Mucosa of stomach (tissue), 1 donor: Measurements from ENCODE around the gene ALK.

Experiments used
- H3K27me3 ChIP-seq: one replicate; pipeline ENCODE4 v1.7.0; 2013; ENCODE audit warnings: mild to moderate bottlenecking, low read length; ENCODE audit not compliant: control insufficient read depth, insufficient read depth
- H3K36me3 ChIP-seq: one replicate; pipeline ENCODE4 v1.7.0; 2013; ENCODE audit warnings: low read length; ENCODE audit not compliant: control insufficient read depth, insufficient read depth
- H3K4me1 ChIP-seq: one replicate; pipeline ENCODE4 v1.7.0; 2013; ENCODE audit warnings: mild to moderate bottlenecking, low read length; ENCODE audit not compliant: control insufficient read depth, insufficient read depth
- H3K4me3 ChIP-seq: one replicate; pipeline ENCODE4 v1.7.0; 2013; ENCODE audit warnings: low read length
- H3K9ac ChIP-seq: one replicate; pipeline ENCODE4 v1.7.0; 2013; ENCODE audit warnings: mild to moderate bottlenecking, low read length, moderate library complexity
- H3K9me3 ChIP-seq: one replicate; pipeline ENCODE4 v1.7.0; 2013; ENCODE audit warnings: mild to moderate bottlenecking, low read length, moderate library complexity; ENCODE audit not compliant: control insufficient read depth
- donor health status: Pancreatic carcinoma.

Gene ALK

GRCh38 chr2:29921560-29921915 lies at the start of gene ALK:
Gene ALK (minus strand): TSS chr2:29921586. CDS start chr2:29920659, 927 bp downstream.
- H3K4me1 ChIP-seq, result peaks cover 8% of the 10 kb centered on the region
- H3K9me3 ChIP-seq, result no peaks in the 10 kb centered on the region
- no peak within 1 kb of the TSS for H3K9ac ChIP-seq
- peaks cover 59% of the 10 kb centered on the region for H3K27me3 ChIP-seq
- H3K36me3 ChIP-seq, result no peaks in the 10 kb centered on the region
- H3K4me3 ChIP-seq, result no peak within 1 kb of the TSS

DNA sequence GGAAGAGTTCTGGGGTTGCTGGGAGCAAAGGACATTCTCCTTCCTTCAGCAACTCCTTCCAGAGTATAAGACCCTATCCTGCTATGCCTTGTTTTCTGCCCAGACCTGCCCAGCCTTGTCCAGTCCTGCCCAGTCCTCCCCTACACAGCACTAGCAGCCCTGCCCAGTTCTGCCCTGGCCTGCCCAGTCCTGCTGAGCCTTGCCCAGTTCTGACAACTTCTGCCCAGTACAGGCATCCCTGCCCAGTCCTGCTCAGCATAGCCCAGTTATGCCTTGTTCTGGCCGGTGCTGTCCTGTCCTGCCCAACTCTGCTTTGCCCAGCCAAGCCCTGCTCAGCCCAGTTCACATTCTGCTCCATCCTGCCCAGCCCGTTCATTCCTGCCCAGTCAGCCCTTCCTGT lies 44.9 kb upstream of the ALK start:
- Histone ChIP-seq H3K27me3 (peaks cover 7% of the 10 kb centered on the region), H3K4me1 (no peaks in the 10 kb centered on the region), H3K9me3 (no peaks in the 10 kb centered on the region), H3K9ac (no peak overlapping the region), H3K4me3 (no peak overlapping the region), H3K36me3 (no peaks in the 10 kb centered on the region)

- H3K9me3 ChIP-seq, result no peaks in the 10 kb centered on the region
- H3K9ac ChIP-seq, result no peak overlapping the region
- no peaks in the 10 kb centered on the region for H3K36me3 ChIP-seq
- no peak overlapping the region for H3K4me3 ChIP-seq
- peaks cover 7% of the 10 kb centered on the region for H3K27me3 ChIP-seq
- no peaks in the 10 kb centered on the region for H3K4me1 ChIP-seq
These were observed 42.7 kb upstream of the ALK start for GRCh38 chr2:29963972-29964570.

DNA sequence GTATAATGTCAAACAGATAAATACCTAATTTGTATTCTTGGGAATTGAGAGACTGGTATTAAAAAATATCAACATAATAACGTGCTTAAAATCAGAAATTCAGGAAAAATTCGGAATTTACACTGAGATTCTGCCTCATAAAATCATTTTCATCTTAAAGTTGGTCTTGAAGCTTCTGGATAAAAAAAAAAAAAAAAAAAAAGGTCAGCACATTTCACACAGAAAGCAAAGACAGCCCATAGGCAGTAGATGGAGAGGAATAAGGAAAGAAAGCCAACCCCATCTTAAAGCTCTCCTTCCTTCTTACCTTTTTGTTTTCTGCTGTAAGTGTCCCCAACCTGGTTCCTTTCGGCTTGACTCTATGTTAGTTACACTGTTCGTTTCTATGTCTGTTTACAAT lies 41.5 kb upstream of the ALK start:
- H3K4me1 ChIP-seq, result no peaks in the 10 kb centered on the region
- H3K36me3 ChIP-seq, result no peaks in the 10 kb centered on the region
- H3K9ac ChIP-seq, result no peak overlapping the region
- H3K27me3 ChIP-seq, result peaks cover 7% of the 10 kb centered on the region
- H3K9me3 ChIP-seq, result no peaks in the 10 kb centered on the region
- no peak overlapping the region for H3K4me3 ChIP-seq

DNA sequence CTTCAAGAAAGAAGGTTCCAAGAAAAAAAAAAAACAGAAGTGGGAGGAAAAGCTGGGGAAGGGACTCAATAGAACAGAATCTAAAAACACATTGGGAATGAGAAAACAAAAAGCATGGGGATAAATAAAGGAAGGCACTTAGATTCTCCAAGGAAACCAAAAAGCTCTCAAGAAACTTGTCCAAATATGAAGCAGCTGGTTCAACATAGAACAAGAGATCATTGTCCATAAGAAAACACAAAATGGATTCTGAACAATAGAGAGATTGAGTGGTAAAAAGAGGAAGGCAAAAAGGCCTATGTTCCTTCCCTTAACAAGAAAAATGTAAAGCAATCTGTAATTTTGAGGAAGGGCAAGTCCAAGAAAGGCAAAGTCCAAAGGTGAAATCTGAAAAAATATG lies 32.9 kb upstream of the ALK start:
- no peak overlapping the region for H3K9ac ChIP-seq
- no peaks in the 10 kb centered on the region for H3K36me3 ChIP-seq
- H3K4me1 ChIP-seq, result no peaks in the 10 kb centered on the region
- H3K9me3 ChIP-seq, result no peaks in the 10 kb centered on the region
- H3K4me3 ChIP-seq, result no peak overlapping the region
- no peaks in the 10 kb centered on the region for H3K27me3 ChIP-seq

DNA sequence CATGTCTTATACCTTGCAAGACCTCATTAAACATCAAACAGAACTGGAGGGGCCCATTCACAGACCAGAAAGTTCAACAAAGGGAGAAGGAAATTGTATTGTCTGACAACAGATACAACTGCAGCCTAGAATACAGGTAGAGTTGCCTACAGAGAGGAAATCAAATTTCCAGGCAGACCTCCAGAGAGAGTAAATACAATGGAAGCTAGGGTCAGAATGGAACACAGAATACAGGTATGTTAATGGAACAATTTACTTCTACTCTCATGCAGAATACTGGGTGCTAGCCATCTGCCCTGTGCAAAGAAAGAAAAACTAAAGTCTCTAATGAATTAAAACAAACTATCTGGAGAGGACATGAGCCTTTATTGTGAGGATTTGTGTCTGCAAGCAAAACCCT lies 31.6 kb upstream of the ALK start:
- Histone ChIP-seq H3K9me3 (no peaks in the 10 kb centered on the region), H3K4me3 (no peak overlapping the region), H3K4me1 (no peaks in the 10 kb centered on the region), H3K9ac (no peak overlapping the region), H3K36me3 (no peaks in the 10 kb centered on the region), H3K27me3 (no peaks in the 10 kb centered on the region)

- no peak overlapping the region for H3K9ac ChIP-seq
- no peaks in the 10 kb centered on the region for H3K4me1 ChIP-seq
- no peaks in the 10 kb centered on the region for H3K27me3 ChIP-seq
- no peaks in the 10 kb centered on the region for H3K9me3 ChIP-seq
- no peak overlapping the region for H3K4me3 ChIP-seq
- H3K36me3 ChIP-seq, result no peaks in the 10 kb centered on the region
These were observed 30.2 kb upstream of the ALK start for GRCh38 chr2:29951576-29951975.

DNA sequence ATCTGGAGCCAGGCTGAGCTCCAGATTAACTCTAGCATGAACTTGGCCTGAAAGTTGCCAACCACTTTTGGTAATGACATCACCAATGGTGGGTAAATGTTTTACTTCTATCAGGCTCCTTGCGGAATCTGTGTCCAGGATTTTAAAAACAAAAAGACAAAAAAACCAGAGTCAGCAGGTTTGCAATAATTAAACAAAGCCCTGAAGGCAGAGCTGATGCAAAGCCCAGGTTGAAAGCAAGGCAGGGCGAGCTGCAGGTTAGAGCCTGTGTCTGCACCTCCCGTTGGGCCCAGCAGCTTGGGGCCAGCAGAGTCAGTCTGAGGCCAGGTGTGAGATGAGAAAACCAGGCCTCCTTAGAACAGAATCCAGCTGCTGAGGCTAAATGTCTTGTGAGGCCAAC lies 29.1 kb upstream of the ALK start:
- Histone ChIP-seq H3K4me3 (no peak overlapping the region), H3K9me3 (no peaks in the 10 kb centered on the region), H3K9ac (no peak overlapping the region), H3K4me1 (no peaks in the 10 kb centered on the region), H3K36me3 (no peaks in the 10 kb centered on the region), H3K27me3 (no peaks in the 10 kb centered on the region)

- Histone ChIP-seq H3K9me3 (no peaks in the 10 kb centered on the region), H3K36me3 (no peaks in the 10 kb centered on the region), H3K27me3 (no peaks in the 10 kb centered on the region), H3K4me1 (no peaks in the 10 kb centered on the region), H3K4me3 (no peak overlapping the region), H3K9ac (no peak overlapping the region)
These were observed 27.7 kb upstream of the ALK start for GRCh38 chr2:29949042-29949441.

GRCh38 chr2:29946505-29946904 lies 25.1 kb upstream of the ALK start:
- Histone ChIP-seq H3K9ac (no peak overlapping the region), H3K4me1 (no peaks in the 10 kb centered on the region), H3K27me3 (no peaks in the 10 kb centered on the region), H3K9me3 (no peaks in the 10 kb centered on the region), H3K4me3 (no peak overlapping the region), H3K36me3 (no peaks in the 10 kb centered on the region)

GRCh38 chr2:29942711-29943110 lies 21.3 kb upstream of the ALK start:
- H3K4me1 ChIP-seq, result no peaks in the 10 kb centered on the region
- no peaks in the 10 kb centered on the region for H3K27me3 ChIP-seq
- no peaks in the 10 kb centered on the region for H3K36me3 ChIP-seq

DNA sequence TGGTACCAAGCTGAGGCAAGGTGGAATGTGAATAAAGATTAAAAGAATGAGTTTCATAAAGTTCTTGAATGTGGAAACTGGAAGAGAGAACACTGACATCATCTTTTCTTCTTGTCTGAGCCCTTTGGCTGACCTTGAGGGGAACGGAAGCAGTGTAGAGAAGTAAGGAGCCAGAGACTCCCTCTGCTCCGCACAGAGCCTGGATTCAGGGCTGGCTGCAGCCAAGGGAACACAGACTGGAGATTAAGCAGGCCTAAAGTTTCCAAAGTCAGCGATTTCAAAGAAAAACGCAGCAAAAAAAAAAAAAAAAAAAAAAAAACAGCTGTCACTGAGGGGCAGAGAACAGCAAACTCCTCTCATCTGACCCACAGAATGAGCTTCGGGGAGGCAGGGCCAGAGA lies 19.3 kb upstream of the ALK start:
- Histone ChIP-seq H3K9me3 (no peaks in the 10 kb centered on the region), H3K9ac (no peak overlapping the region), H3K27me3 (no peaks in the 10 kb centered on the region), H3K4me1 (no peaks in the 10 kb centered on the region), H3K4me3 (no peak overlapping the region), H3K36me3 (no peaks in the 10 kb centered on the region)

More at GRCh38 chr2:29942711-29943110, 21.3 kb upstream of the ALK start:
- no peak overlapping the region for H3K9ac ChIP-seq
- H3K4me3 ChIP-seq, result no peak overlapping the region
- no peaks in the 10 kb centered on the region for H3K9me3 ChIP-seq

DNA sequence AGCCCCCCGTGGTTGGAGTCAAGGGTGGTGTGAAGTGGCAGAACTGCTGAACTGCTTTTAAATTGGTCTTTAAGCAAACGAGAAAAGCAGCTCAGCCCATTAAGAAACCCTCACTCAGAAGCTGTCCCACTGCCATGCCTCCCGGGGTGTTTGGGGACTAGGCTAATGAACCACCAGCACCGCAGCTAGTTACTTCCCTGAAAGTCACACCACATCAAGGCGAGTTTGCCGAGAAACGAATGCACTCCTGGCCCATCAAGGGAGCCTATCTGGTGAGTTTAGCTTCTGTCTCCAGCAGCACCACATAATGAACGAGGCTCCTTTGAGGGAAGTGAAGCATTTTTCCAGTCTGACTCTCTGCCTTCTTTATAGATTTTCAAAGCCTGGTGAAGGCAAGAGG lies 14.6 kb upstream of the ALK start:
- H3K9ac ChIP-seq, result no peak overlapping the region
- H3K4me1 ChIP-seq, result no peaks in the 10 kb centered on the region
- H3K4me3 ChIP-seq, result no peak overlapping the region
- no peaks in the 10 kb centered on the region for H3K36me3 ChIP-seq
- H3K27me3 ChIP-seq, result no peaks in the 10 kb centered on the region
- H3K9me3 ChIP-seq, result no peaks in the 10 kb centered on the region
